SK-N-SH (cell line): ENCODE data around the gene USP46. TPM values are rescaled to one million over a fixed set of nuclear protein-coding genes. Genes with fewer than 3 reads are reported as not detected.

Source experiments
- CTCF ChIA-PET: fragments of 300-600, 350-600 bp; formaldehyde crosslinking; extraction: SDS; loops from one replicate; lab custom pipeline; 2021; lab: Yijun Ruan, JAX
- POLR2A ChIA-PET: fragments of 350-600 bp; sonication (Branson Sonifier 250); formaldehyde crosslinking; extraction: SDS; loops from one replicate; lab custom pipeline; 2020; ENCODE audit warnings: antibody characterized with exemption, inconsistent platforms; lab: Yijun Ruan, JAX
- DNase-seq: peaks from one replicate; pipeline ENCODE4 v3.0.0; 2012
- H2AFZ ChIP-seq: fragments of 200-600 bp; sonication (generic); 2 replicates; pipeline ENCODE4 v1.8.1; 2016; ENCODE audit warnings: antibody characterized with exemption, mild to moderate bottlenecking, low read depth
- H3F3A ChIP-seq: fragments of 200-600 bp; sonication (generic); replicated peaks from 2 replicates; pipeline ENCODE3; 2016; ENCODE audit warnings: antibody characterized with exemption, mild to moderate bottlenecking; ENCODE audit not compliant: insufficient read depth
- H3K27ac ChIP-seq, 2 experiments: fragments of 200-500 bp in 1 of 2; fragments of 200-600 bp in 1 of 2; sonication (Bioruptor generic) in 1 of 2; sonication (generic), shearing (Covaris generic) in 1 of 2; 2 replicates each; pipeline versions ENCODE4 v1.5.1 to v1.6.1; 2014 to 2016; ENCODE audit warnings: low read depth in 2 of 2, inconsistent platforms in 1 of 2, low read length in 1 of 2, mild to moderate bottlenecking in 1 of 2, mixed read lengths in 1 of 2
- H3K27me3 ChIP-seq: fragments of 200-600 bp; sonication (generic), shearing (Covaris generic); 2 replicates; pipeline ENCODE4 v1.6.1; 2016; ENCODE audit warnings: mixed run types; ENCODE audit not compliant: insufficient read depth
- H3K36me3 ChIP-seq, 2 experiments: fragments of 200-500 bp in 1 of 2; fragments of 200-600 bp in 1 of 2; sonication (Bioruptor generic) in 1 of 2; sonication (generic) in 1 of 2; replicated peaks in 1 of 2; 2 replicates each; pipeline versions ENCODE3 to v1.5.1; 2014 to 2016; ENCODE audit warnings: low read length in 1 of 2, mild to moderate bottlenecking in 1 of 2; ENCODE audit not compliant: insufficient read depth in 2 of 2, control insufficient read depth in 1 of 2
- H3K4me1 ChIP-seq, 2 experiments: fragments of 200-500 bp in 1 of 2; fragments of 200-600 bp in 1 of 2; sonication (Bioruptor generic) in 1 of 2; sonication (generic), shearing (Covaris generic) in 1 of 2; 2 replicates each; pipeline versions ENCODE4 v1.5.1 to v1.6.1; 2014 to 2016; ENCODE audit warnings: low read depth in 1 of 2, low read length in 1 of 2, mixed run types in 1 of 2; ENCODE audit not compliant: insufficient read depth in 2 of 2, control insufficient read depth in 1 of 2
- H3K4me2 ChIP-seq: fragments of 200-600 bp; sonication (generic), shearing (Covaris generic); 2 replicates; pipeline ENCODE4 v1.6.1; 2017; ENCODE audit warnings: mixed run types
- H3K4me3 ChIP-seq, 2 experiments: fragments of 200-500 bp in 1 of 2; fragments of 200-600 bp in 1 of 2; sonication (Bioruptor generic) in 1 of 2; sonication (generic), shearing (Covaris generic) in 1 of 2; 2 replicates each; pipeline versions ENCODE4 v1.5.1 to v1.8.1; 2014 to 2016; ENCODE audit warnings: low read depth in 2 of 2, inconsistent platforms in 1 of 2, low read length in 1 of 2, mild to moderate bottlenecking in 1 of 2, mixed read lengths in 1 of 2, moderate library complexity in 1 of 2
- H3K79me2 ChIP-seq: fragments of 200-600 bp; sonication (generic); 2 replicates; pipeline ENCODE4 v1.8.1; 2017; ENCODE audit warnings: mild to moderate bottlenecking; ENCODE audit not compliant: insufficient read depth
- H3K9ac ChIP-seq: fragments of 200-600 bp; sonication (generic); 2 replicates; pipeline ENCODE4 v1.6.1; 2017; ENCODE audit warnings: mixed run types
- H3K9me2 ChIP-seq: fragments of 200-600 bp; sonication (generic); 2 replicates; pipeline ENCODE4 v1.6.1; 2017; ENCODE audit warnings: mixed run types
- H3K9me3 ChIP-seq: fragments of 200-600 bp; sonication (generic); 2 replicates; pipeline ENCODE4 v1.6.1; 2017; ENCODE audit warnings: mixed run types, mild to moderate bottlenecking, moderate library complexity
- H4K20me1 ChIP-seq: fragments of 200-600 bp; sonication (generic); 2 replicates; pipeline ENCODE4 v1.6.1; 2017; ENCODE audit warnings: mild to moderate bottlenecking, mixed run types; ENCODE audit not compliant: insufficient read depth
- ELF1 ChIP-seq: IDR thresholded peaks from 2 replicates; pipeline ENCODE4 v1.4.0; 2012
- EZH2phosphoT487 ChIP-seq: fragments of 200-600 bp; sonication (generic); IDR thresholded peaks from 2 replicates; pipeline ENCODE4 v1.6.1; 2017; ENCODE audit warnings: low read depth, mixed run types, mild to moderate bottlenecking, antibody characterized with exemption, moderate library complexity, borderline replicate concordance
- GABPA ChIP-seq: IDR thresholded peaks from 2 replicates; pipeline ENCODE4 v1.4.0; 2012; ENCODE audit warnings: low read depth, mild to moderate bottlenecking
- GATA2 ChIP-seq: sonication (generic); formaldehyde crosslinking; IDR thresholded peaks from 2 replicates; pipeline ENCODE4 v1.5.0; 2020; ENCODE audit warnings: mild to moderate bottlenecking, missing genetic modification reagents
- JUND ChIP-seq: IDR thresholded peaks from 2 replicates; pipeline ENCODE4 v1.4.0; 2012
- MXI1 ChIP-seq: IDR thresholded peaks from 2 replicates; pipeline ENCODE4 v1.6.1; 2012; ENCODE audit warnings: mild to moderate bottlenecking, low read depth, low read length, improper control_type of control experiment
- NFIC ChIP-seq: IDR thresholded peaks from 2 replicates; pipeline ENCODE4 v1.4.0; 2012; ENCODE audit warnings: borderline replicate concordance
- NRF1 ChIP-seq: IDR thresholded peaks from 2 replicates; pipeline ENCODE4 v1.6.1; 2012; ENCODE audit warnings: low read depth, mild to moderate bottlenecking, low read length
- POLR2AphosphoS5 ChIP-seq: IDR thresholded peaks from 2 replicates; pipeline ENCODE4 v1.6.1; 2012; ENCODE audit warnings: low read depth, low read length
- RAD21 ChIP-seq: IDR thresholded peaks from 2 replicates; pipeline ENCODE4 v1.6.1; 2012; ENCODE audit warnings: mild to moderate bottlenecking, low read length
- RCOR1 ChIP-seq: fragments of 150-350 bp; IDR thresholded peaks from 2 replicates; pipeline ENCODE4 v1.6.1; 2017; ENCODE audit warnings: antibody characterized with exemption, low read length
- RFX5 ChIP-seq: IDR thresholded peaks from 2 replicates; pipeline ENCODE4 v1.6.1; 2012; ENCODE audit warnings: mild to moderate bottlenecking, improper control_type of control experiment, low read length
- SIN3A ChIP-seq: IDR thresholded peaks from 2 replicates; pipeline ENCODE4 v1.6.1; 2012; ENCODE audit warnings: low read depth, mild to moderate bottlenecking, low read length, moderate library complexity, borderline replicate concordance
- SMC3 ChIP-seq: IDR thresholded peaks from 2 replicates; pipeline ENCODE4 v1.6.1; 2012; ENCODE audit warnings: low read depth, low read length, improper control_type of control experiment
- TAF1 ChIP-seq: IDR thresholded peaks from 2 replicates; pipeline ENCODE4 v1.6.1; 2012; ENCODE audit warnings: low read depth, mild to moderate bottlenecking, low read length, moderate library complexity, borderline replicate concordance
- TEAD4 ChIP-seq: IDR thresholded peaks from 2 replicates; pipeline ENCODE4 v1.4.0; 2012; ENCODE audit warnings: mild to moderate bottlenecking, borderline replicate concordance; ENCODE audit not compliant: insufficient read depth
- WGBS: methylation state at CpG from one replicate; pipeline ENCODE4 v1.1.6; 2017; ENCODE audit warnings: low lambda C conversion rate; 5-methylcytosine and 5-hydroxymethylcytosine counted together
- polyA plus RNA-seq, 3 experiments: library from polyadenylated mRNA; depleted of rRNA; stranded (reverse); fragments of >200 nt; gene quantifications; 2 replicates each; pipeline ENCODE4 v1.2.3, GENCODE V29; 2012
- TF ChIP-seq, protein P1 (sequence below): IDR thresholded peaks from 2 replicates; pipeline ENCODE4 v1.4.0; 2012; ENCODE audit warnings: low read depth, borderline replicate concordance
- TF ChIP-seq, protein P2 (sequence below): IDR thresholded peaks from 2 replicates; pipeline ENCODE4 v1.4.0; 2012; ENCODE audit warnings: low read depth
- TF ChIP-seq, protein P3 (sequence below): fragments of 200-600 bp; sonication (generic); IDR thresholded peaks from 2 replicates; pipeline ENCODE4 v1.6.1; 2017; ENCODE audit warnings: antibody characterized with exemption, mild to moderate bottlenecking, moderate library complexity
- TF ChIP-seq, protein P4 (sequence below): fragments of 150-350 bp; IDR thresholded peaks from 2 replicates; pipeline ENCODE4 v1.6.1; 2017; ENCODE audit warnings: antibody characterized with exemption, low read length, low read depth, borderline replicate concordance
- TF ChIP-seq, protein P5 (sequence below): IDR thresholded peaks from 2 replicates; pipeline ENCODE4 v1.4.0; 2012; ENCODE audit warnings: low read depth, borderline replicate concordance
- TF ChIP-seq, protein P6 (sequence below): fragments of 150-350 bp; IDR thresholded peaks from 2 replicates; pipeline ENCODE4 v1.6.1; 2016; ENCODE audit warnings: mild to moderate bottlenecking, low read depth, low read length

The USP46 gene
- polyA plus RNA-seq, 1 of the 3 experiments (the other 2 are of a cell fraction): 4.5 TPM

DNA sequence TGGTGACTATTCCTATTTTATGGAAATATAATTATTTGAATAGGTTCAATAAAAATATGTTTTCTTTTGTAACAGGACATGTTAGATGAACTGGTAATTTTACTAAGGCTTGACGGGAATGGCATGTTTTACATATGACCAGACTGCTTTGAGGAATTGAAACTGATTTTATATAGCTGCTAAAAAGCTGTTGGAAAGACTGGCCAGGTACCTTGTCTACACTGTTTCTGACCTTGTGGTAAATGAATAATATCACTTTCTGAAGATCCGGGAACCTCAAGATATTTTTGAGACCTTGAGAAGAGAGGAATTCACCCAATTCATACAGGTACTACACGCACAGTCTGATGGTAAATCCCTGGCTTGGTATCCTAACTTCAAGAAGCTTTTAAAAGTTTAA is 42.1 kb upstream of the USP46 start:
- POLR2A ChIA-PET: no interaction called here
- no peaks in the 10 kb centered on the region for H3K9me2 ChIP-seq
- no peak overlapping the region for H3K4me3 ChIP-seq
- H3K36me3 ChIP-seq: no peaks in the 10 kb centered on the region
- H3K27ac ChIP-seq: no peak overlapping the region
- H2AFZ ChIP-seq: no peak overlapping the region
- WGBS: 83% methylated on average over 3 of the region's 3 CpGs
- TF ChIP-seq NRF1 (no peak), TEAD4 (no peak), SIN3A (no peak), TAF1 (no peak), GABPA (no peak), MXI1 (no peak), ELF1 (no peak), GATA2 (no peak), POLR2AphosphoS5 (no peak), EZH2phosphoT487 (no peak), RCOR1 (no peak), RFX5 (no peak)
- TF ChIP-seq, protein P1, sequence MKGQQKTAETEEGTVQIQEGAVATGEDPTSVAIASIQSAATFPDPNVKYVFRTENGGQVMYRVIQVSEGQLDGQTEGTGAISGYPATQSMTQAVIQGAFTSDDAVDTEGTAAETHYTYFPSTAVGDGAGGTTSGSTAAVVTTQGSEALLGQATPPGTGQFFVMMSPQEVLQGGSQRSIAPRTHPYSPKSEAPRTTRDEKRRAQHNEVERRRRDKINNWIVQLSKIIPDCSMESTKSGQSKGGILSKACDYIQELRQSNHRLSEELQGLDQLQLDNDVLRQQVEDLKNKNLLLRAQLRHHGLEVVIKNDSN: no peak
- TF ChIP-seq, protein P2, sequence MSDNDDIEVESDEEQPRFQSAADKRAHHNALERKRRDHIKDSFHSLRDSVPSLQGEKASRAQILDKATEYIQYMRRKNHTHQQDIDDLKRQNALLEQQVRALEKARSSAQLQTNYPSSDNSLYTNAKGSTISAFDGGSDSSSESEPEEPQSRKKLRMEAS: no peak
- TF ChIP-seq, protein P3, sequence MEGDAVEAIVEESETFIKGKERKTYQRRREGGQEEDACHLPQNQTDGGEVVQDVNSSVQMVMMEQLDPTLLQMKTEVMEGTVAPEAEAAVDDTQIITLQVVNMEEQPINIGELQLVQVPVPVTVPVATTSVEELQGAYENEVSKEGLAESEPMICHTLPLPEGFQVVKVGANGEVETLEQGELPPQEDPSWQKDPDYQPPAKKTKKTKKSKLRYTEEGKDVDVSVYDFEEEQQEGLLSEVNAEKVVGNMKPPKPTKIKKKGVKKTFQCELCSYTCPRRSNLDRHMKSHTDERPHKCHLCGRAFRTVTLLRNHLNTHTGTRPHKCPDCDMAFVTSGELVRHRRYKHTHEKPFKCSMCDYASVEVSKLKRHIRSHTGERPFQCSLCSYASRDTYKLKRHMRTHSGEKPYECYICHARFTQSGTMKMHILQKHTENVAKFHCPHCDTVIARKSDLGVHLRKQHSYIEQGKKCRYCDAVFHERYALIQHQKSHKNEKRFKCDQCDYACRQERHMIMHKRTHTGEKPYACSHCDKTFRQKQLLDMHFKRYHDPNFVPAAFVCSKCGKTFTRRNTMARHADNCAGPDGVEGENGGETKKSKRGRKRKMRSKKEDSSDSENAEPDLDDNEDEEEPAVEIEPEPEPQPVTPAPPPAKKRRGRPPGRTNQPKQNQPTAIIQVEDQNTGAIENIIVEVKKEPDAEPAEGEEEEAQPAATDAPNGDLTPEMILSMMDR: no peak
- H3K9ac ChIP-seq: no peak overlapping the region
- peaks cover 3% of the 10 kb centered on the region for H3F3A ChIP-seq
- no peak for DNase-seq
- no peaks in the 10 kb centered on the region; a peak in 1 of 4 replicates for H3K4me1 ChIP-seq
- no peaks in the 10 kb centered on the region for H4K20me1 ChIP-seq
- no peaks in the 10 kb centered on the region; the same call in 1 of the 2 replicates for H3K27me3 ChIP-seq
- no peaks in the 10 kb centered on the region for H3K9me3 ChIP-seq
- CTCF ChIA-PET: interaction anchor here (1.2 to 1.7 kb wide), 3 partner anchors 16 to 325 kb away, joined by 3 to 4 read pairs (median 4); no protein-coding TSS in a partner anchor
- no peak overlapping the region for H3K4me2 ChIP-seq
- no peaks in the 10 kb centered on the region for H3K79me2 ChIP-seq

DNA sequence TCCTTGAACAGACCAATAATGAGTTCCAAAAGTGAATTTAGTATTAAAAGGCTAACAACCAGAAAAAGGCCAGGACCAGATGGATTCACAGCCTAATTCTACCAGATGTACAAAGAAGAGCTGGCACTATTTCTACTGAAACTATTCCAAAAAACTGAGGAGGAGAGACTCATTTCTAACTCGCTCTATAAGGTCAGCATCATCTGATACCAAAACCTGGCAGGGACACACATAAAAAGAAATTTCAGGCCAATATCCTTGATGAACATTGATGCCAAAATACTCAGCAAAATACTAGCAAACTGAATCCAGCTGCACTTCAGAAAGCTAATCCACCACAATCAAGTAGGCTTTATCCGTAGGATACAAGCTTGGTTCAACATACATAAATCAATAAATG is 35.8 kb upstream of the USP46 start:
- H4K20me1 ChIP-seq: no peaks in the 10 kb centered on the region
- H3K4me3 ChIP-seq: no peak overlapping the region
- H2AFZ ChIP-seq: no peak overlapping the region
- H3K4me2 ChIP-seq: no peak overlapping the region
- H3K79me2 ChIP-seq: no peaks in the 10 kb centered on the region
- no peak overlapping the region for H3K27ac ChIP-seq
- 61% methylated on average over 2 of the region's 2 CpGs for WGBS
- H3F3A ChIP-seq: peaks cover 3% of the 10 kb centered on the region
- no peak for DNase-seq
- no peaks in the 10 kb centered on the region for H3K27me3 ChIP-seq
- peaks cover 9% of the 10 kb centered on the region for H3K9me3 ChIP-seq
- POLR2A ChIA-PET: no interaction called here
- no peak overlapping the region for H3K9ac ChIP-seq
- CTCF ChIA-PET: interaction anchor here (0.7 to 1.3 kb wide), 2 partner anchors 167 to 187 kb away, joined by 3 read pairs; partner anchors contain the start of gene RASL11B
- H3K4me1 ChIP-seq: no peaks in the 10 kb centered on the region
- H3K9me2 ChIP-seq: no peaks in the 10 kb centered on the region
- H3K36me3 ChIP-seq: no peaks in the 10 kb centered on the region
- TF ChIP-seq RFX5: no peak
- TF ChIP-seq, protein P4, sequence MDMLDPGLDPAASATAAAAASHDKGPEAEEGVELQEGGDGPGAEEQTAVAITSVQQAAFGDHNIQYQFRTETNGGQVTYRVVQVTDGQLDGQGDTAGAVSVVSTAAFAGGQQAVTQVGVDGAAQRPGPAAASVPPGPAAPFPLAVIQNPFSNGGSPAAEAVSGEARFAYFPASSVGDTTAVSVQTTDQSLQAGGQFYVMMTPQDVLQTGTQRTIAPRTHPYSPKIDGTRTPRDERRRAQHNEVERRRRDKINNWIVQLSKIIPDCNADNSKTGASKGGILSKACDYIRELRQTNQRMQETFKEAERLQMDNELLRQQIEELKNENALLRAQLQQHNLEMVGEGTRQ: no peak
- TF ChIP-seq, protein P5, sequence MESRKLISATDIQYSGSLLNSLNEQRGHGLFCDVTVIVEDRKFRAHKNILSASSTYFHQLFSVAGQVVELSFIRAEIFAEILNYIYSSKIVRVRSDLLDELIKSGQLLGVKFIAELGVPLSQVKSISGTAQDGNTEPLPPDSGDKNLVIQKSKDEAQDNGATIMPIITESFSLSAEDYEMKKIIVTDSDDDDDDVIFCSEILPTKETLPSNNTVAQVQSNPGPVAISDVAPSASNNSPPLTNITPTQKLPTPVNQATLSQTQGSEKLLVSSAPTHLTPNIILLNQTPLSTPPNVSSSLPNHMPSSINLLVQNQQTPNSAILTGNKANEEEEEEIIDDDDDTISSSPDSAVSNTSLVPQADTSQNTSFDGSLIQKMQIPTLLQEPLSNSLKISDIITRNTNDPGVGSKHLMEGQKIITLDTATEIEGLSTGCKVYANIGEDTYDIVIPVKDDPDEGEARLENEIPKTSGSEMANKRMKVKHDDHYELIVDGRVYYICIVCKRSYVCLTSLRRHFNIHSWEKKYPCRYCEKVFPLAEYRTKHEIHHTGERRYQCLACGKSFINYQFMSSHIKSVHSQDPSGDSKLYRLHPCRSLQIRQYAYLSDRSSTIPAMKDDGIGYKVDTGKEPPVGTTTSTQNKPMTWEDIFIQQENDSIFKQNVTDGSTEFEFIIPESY: no peak
- TF ChIP-seq POLR2AphosphoS5: no peak
- no peak for TF ChIP-seq MXI1
- no peak for TF ChIP-seq NRF1
- TF ChIP-seq RCOR1: no peak
- TF ChIP-seq TEAD4: no peak
- TF ChIP-seq, protein P6, sequence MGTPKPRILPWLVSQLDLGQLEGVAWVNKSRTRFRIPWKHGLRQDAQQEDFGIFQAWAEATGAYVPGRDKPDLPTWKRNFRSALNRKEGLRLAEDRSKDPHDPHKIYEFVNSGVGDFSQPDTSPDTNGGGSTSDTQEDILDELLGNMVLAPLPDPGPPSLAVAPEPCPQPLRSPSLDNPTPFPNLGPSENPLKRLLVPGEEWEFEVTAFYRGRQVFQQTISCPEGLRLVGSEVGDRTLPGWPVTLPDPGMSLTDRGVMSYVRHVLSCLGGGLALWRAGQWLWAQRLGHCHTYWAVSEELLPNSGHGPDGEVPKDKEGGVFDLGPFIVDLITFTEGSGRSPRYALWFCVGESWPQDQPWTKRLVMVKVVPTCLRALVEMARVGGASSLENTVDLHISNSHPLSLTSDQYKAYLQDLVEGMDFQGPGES: no peak
- TF ChIP-seq JUND: no peak
- no peak for TF ChIP-seq NFIC
- no peak for TF ChIP-seq RAD21
- no peak for TF ChIP-seq SMC3
